WTC11 (cell line): ENCODE data around the gene OR51G1. TPM values are rescaled to one million over a fixed set of nuclear protein-coding genes. Genes with fewer than 3 reads are reported as not detected.
"Not testable (repeated sequence)": the region's sequence is repeated elsewhere in the genome, so short reads cannot be mapped to it uniquely, and the experiment has no call there.

Experiments used
- ATAC-seq: fragments of 200-7000 bp; cut with Tn5 transposase; 2 replicates; pipeline ENCODE4 v1.10.0; 2021; ENCODE audit warnings: mild to moderate bottlenecking, moderate library complexity
- CTCF ChIA-PET: fragments of 300-600 bp; sonication (Branson Sonifier 250); formaldehyde crosslinking; loops from one replicate; lab custom pipeline; 2021; ENCODE audit warnings: antibody characterized with exemption; lab: Charles Lee
- POLR2A ChIA-PET: fragments of 350-600 bp; sonication (Branson Sonifier 250); formaldehyde crosslinking; loops from one replicate; lab custom pipeline; 2021; ENCODE audit warnings: antibody characterized with exemption; lab: Charles Lee
- DNase-seq: peaks from one replicate; pipeline ENCODE4 v3.0.0; 2021; ENCODE audit warnings: low spot score
- H3K27ac Mint-ChIP-seq: 2 replicates; pipeline ENCODE4 v1.8.0; 2021; ENCODE audit warnings: mixed read lengths
- H3K27me3 Mint-ChIP-seq: 2 replicates; pipeline ENCODE4 v1.8.0; 2021; ENCODE audit warnings: low read depth, mild to moderate bottlenecking, moderate library complexity, mixed read lengths
- H3K36me3 Mint-ChIP-seq: 2 replicates; pipeline ENCODE4 v1.8.0; 2021; ENCODE audit warnings: mixed read lengths
- H3K4me1 Mint-ChIP-seq: 2 replicates; pipeline ENCODE4 v1.8.0; 2022; ENCODE audit warnings: mixed read lengths
- H3K4me3 Mint-ChIP-seq: 2 replicates; pipeline ENCODE4 v1.8.0; 2021; ENCODE audit warnings: mild to moderate bottlenecking, moderate library complexity, mixed read lengths
- H3K9me3 Mint-ChIP-seq: 2 replicates; pipeline ENCODE4 v1.8.0; 2021; ENCODE audit warnings: mixed read lengths
- ATF1 ChIP-seq: sonication (generic); formaldehyde crosslinking; IDR thresholded peaks from 2 replicates; pipeline ENCODE4 v1.8.1; 2023; ENCODE audit warnings: mild to moderate bottlenecking, moderate library complexity, missing genetic modification reagents
- E2F5 ChIP-seq: sonication (generic); formaldehyde crosslinking; IDR thresholded peaks from 2 replicates; pipeline ENCODE4 v1.8.1; 2022; ENCODE audit warnings: mild to moderate bottlenecking, moderate library complexity, missing genetic modification reagents
- GRHL2 ChIP-seq: fragments of 250-450 bp; sonication (Bioruptor Pico); IDR thresholded peaks from 2 replicates; pipeline ENCODE4 v1.8.0; 2022; ENCODE audit warnings: mild to moderate bottlenecking, moderate library complexity; ENCODE audit not compliant: insufficient replicate concordance, severe bottlenecking
- JAZF1 ChIP-seq: fragments of 250-450 bp; sonication (Bioruptor Pico); IDR thresholded peaks from 2 replicates; pipeline ENCODE4 v1.9.0; 2021; ENCODE audit warnings: moderate library complexity, mild to moderate bottlenecking, inconsistent platforms
- MAX ChIP-seq: sonication (generic); formaldehyde crosslinking; IDR thresholded peaks from 2 replicates; pipeline ENCODE4 v1.8.0; 2022; ENCODE audit warnings: mild to moderate bottlenecking, missing genetic modification reagents
- MXD4 ChIP-seq: fragments of 250-450 bp; sonication (Bioruptor Pico); IDR thresholded peaks from 2 replicates; pipeline ENCODE4 v1.8.0; 2021; ENCODE audit warnings: mild to moderate bottlenecking, moderate library complexity, borderline replicate concordance
- RELA ChIP-seq: sonication (generic); formaldehyde crosslinking; IDR thresholded peaks from 2 replicates; pipeline ENCODE4 v1.8.1; 2022; ENCODE audit warnings: missing genetic modification reagents, mild to moderate bottlenecking, borderline replicate concordance
- RORB ChIP-seq: fragments of 250-450 bp; sonication (Bioruptor Pico); IDR thresholded peaks from 2 replicates; pipeline ENCODE4 v1.9.0; 2021; ENCODE audit warnings: mild to moderate bottlenecking
- TEAD4 ChIP-seq: sonication (generic); formaldehyde crosslinking; IDR thresholded peaks from 2 replicates; pipeline ENCODE4 v1.8.0; 2022; ENCODE audit warnings: mild to moderate bottlenecking, missing genetic modification reagents
- USF1 ChIP-seq: sonication (generic); formaldehyde crosslinking; IDR thresholded peaks from 2 replicates; pipeline ENCODE4 v1.8.0; 2022; ENCODE audit warnings: mild to moderate bottlenecking, missing genetic modification reagents
- ZMAT4 ChIP-seq: fragments of 250-450 bp; sonication (Bioruptor Pico); IDR thresholded peaks from 2 replicates; pipeline ENCODE4 v1.9.0; 2021; ENCODE audit warnings: mild to moderate bottlenecking
- ZNF138 ChIP-seq: sonication (generic); formaldehyde crosslinking; conservative IDR thresholded peaks from 2 replicates; pipeline ENCODE4 v1.8.1; 2022; ENCODE audit warnings: mild to moderate bottlenecking, moderate library complexity, missing genetic modification reagents
- ZNF512 ChIP-seq: sonication (generic); formaldehyde crosslinking; IDR thresholded peaks from 2 replicates; pipeline ENCODE4 v1.8.1; 2022; ENCODE audit warnings: missing genetic modification reagents, borderline replicate concordance
- total RNA-seq: library from RNA; stranded (reverse); gene quantifications from 3 replicates; pipeline ENCODE4 v1.2.3, GENCODE V29; 2021
- TF ChIP-seq, protein P1 (sequence below): sonication (generic); formaldehyde crosslinking; IDR thresholded peaks from 2 replicates; pipeline ENCODE4 v1.8.1; 2023; ENCODE audit warnings: mild to moderate bottlenecking, missing genetic modification reagents, moderate library complexity
- TF ChIP-seq, protein P2 (sequence below): fragments of 250-450 bp; sonication (Bioruptor Pico); IDR thresholded peaks from 2 replicates; pipeline ENCODE4 v1.9.0; 2021; ENCODE audit warnings: mild to moderate bottlenecking
- TF ChIP-seq, protein P3 (sequence below): sonication (generic); formaldehyde crosslinking; IDR thresholded peaks from 2 replicates; pipeline ENCODE4 v1.8.0; 2023; ENCODE audit warnings: missing genetic modification reagents
- TF ChIP-seq, protein P4 (sequence below): sonication (generic); formaldehyde crosslinking; conservative IDR thresholded peaks from 2 replicates; pipeline ENCODE4 v1.8.1; 2023; ENCODE audit warnings: mild to moderate bottlenecking, low read depth, missing genetic modification reagents, moderate library complexity
- TF ChIP-seq, protein P5 (sequence below): fragments of 250-450 bp; sonication (Bioruptor Pico); IDR thresholded peaks from 2 replicates; pipeline ENCODE4 v1.9.0; 2021; ENCODE audit warnings: moderate library complexity, mild to moderate bottlenecking, inconsistent platforms, borderline replicate concordance

The OR51G1 gene
- total RNA-seq, 1 experiment from 2014 or later, result not detected

DNA sequence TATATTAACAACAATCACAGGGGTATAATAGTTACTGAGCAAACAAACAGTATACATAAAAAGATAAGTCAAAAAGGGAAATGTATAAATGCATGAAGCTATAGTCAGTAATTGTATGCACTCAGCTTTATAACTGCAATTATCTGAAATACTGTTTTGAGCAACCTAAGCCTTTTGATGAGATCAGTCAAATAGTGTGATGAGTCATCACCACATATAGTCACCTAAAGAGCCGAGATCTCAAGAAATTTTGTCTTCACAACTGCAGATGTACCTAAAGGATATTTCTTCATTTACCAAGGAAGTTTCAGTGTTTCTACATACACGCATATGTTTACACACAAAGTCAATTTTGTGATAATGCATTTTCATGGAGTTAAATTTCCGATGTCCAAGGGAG is 36.7 kb upstream of the OR51G1 start:
- no peak for ATAC-seq
- no peak for TF ChIP-seq ZNF138 (CRISPR knock-in tag)
- no peak for TF ChIP-seq ATF1
- TF ChIP-seq E2F5, result no peak
- TF ChIP-seq GRHL2 (CRISPR knock-in tag), result no peak
- POLR2A ChIA-PET, result no interaction called here
- Mint-ChIP-seq H3K27me3 (no peaks in the 10 kb centered on the region; the same call in none of the 2 replicates), H3K4me1 (no peaks in the 10 kb centered on the region), H3K36me3 (no peaks in the 10 kb centered on the region), H3K27ac (no peak overlapping the region), H3K4me3 (no peak overlapping the region), H3K9me3 (peaks cover 14% of the 10 kb centered on the region)
- CTCF ChIA-PET, result interaction anchor here (0.5 kb wide), 1 partner anchor 368 kb away, joined by 3 read pairs; no protein-coding TSS in a partner anchor
- DNase-seq, result no peak

GRCh38 chr11:4957396-4957795 is 33.3 kb upstream of the OR51G1 start:
- Mint-ChIP-seq H3K36me3 (no peaks in the 10 kb centered on the region), H3K27ac (no peak overlapping the region), H3K4me1 (no peaks in the 10 kb centered on the region), H3K27me3 (no peaks in the 10 kb centered on the region; the same call in 1 of the 2 replicates), H3K9me3 (no peaks in the 10 kb centered on the region), H3K4me3 (no peak overlapping the region)
- ChIA-PET CTCF (no interaction called here), POLR2A (no interaction called here)
- DNase-seq (no peak), ATAC-seq (no peak)
- TF ChIP-seq JAZF1 (CRISPR knock-in tag) (no peak), MAX (CRISPR knock-in tag) (no peak), RORB (no peak), ATF1 (no peak), ZNF512 (CRISPR knock-in tag) (no peak), ZMAT4 (CRISPR knock-in tag) (no peak), USF1 (CRISPR knock-in tag) (no peak), MXD4 (CRISPR knock-in tag) (no peak), TEAD4 (CRISPR knock-in tag) (no peak), RELA (CRISPR knock-in tag) (no peak)
- TF ChIP-seq, protein P1, sequence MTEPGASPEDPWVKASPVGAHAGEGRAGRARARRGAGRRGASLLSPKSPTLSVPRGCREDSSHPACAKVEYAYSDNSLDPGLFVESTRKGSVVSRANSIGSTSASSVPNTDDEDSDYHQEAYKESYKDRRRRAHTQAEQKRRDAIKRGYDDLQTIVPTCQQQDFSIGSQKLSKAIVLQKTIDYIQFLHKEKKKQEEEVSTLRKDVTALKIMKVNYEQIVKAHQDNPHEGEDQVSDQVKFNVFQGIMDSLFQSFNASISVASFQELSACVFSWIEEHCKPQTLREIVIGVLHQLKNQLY (CRISPR knock-in tag), result no peak
- TF ChIP-seq, protein P2, sequence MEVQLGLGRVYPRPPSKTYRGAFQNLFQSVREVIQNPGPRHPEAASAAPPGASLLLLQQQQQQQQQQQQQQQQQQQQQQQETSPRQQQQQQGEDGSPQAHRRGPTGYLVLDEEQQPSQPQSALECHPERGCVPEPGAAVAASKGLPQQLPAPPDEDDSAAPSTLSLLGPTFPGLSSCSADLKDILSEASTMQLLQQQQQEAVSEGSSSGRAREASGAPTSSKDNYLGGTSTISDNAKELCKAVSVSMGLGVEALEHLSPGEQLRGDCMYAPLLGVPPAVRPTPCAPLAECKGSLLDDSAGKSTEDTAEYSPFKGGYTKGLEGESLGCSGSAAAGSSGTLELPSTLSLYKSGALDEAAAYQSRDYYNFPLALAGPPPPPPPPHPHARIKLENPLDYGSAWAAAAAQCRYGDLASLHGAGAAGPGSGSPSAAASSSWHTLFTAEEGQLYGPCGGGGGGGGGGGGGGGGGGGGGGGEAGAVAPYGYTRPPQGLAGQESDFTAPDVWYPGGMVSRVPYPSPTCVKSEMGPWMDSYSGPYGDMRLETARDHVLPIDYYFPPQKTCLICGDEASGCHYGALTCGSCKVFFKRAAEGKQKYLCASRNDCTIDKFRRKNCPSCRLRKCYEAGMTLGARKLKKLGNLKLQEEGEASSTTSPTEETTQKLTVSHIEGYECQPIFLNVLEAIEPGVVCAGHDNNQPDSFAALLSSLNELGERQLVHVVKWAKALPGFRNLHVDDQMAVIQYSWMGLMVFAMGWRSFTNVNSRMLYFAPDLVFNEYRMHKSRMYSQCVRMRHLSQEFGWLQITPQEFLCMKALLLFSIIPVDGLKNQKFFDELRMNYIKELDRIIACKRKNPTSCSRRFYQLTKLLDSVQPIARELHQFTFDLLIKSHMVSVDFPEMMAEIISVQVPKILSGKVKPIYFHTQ (CRISPR knock-in tag), result no peak
- TF ChIP-seq, protein P3, sequence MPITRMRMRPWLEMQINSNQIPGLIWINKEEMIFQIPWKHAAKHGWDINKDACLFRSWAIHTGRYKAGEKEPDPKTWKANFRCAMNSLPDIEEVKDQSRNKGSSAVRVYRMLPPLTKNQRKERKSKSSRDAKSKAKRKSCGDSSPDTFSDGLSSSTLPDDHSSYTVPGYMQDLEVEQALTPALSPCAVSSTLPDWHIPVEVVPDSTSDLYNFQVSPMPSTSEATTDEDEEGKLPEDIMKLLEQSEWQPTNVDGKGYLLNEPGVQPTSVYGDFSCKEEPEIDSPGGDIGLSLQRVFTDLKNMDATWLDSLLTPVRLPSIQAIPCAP (CRISPR knock-in tag), result no peak
- TF ChIP-seq, protein P4, sequence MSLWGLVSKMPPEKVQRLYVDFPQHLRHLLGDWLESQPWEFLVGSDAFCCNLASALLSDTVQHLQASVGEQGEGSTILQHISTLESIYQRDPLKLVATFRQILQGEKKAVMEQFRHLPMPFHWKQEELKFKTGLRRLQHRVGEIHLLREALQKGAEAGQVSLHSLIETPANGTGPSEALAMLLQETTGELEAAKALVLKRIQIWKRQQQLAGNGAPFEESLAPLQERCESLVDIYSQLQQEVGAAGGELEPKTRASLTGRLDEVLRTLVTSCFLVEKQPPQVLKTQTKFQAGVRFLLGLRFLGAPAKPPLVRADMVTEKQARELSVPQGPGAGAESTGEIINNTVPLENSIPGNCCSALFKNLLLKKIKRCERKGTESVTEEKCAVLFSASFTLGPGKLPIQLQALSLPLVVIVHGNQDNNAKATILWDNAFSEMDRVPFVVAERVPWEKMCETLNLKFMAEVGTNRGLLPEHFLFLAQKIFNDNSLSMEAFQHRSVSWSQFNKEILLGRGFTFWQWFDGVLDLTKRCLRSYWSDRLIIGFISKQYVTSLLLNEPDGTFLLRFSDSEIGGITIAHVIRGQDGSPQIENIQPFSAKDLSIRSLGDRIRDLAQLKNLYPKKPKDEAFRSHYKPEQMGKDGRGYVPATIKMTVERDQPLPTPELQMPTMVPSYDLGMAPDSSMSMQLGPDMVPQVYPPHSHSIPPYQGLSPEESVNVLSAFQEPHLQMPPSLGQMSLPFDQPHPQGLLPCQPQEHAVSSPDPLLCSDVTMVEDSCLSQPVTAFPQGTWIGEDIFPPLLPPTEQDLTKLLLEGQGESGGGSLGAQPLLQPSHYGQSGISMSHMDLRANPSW (CRISPR knock-in tag), result no peak
- TF ChIP-seq, protein P5, sequence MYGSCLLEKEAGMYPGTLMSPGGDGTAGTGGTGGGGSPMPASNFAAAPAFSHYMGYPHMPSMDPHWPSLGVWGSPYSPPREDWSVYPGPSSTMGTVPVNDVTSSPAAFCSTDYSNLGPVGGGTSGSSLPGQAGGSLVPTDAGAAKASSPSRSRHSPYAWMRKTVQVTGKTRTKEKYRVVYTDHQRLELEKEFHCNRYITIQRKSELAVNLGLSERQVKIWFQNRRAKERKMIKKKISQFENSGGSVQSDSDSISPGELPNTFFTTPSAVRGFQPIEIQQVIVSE (CRISPR knock-in tag), result no peak

DNA sequence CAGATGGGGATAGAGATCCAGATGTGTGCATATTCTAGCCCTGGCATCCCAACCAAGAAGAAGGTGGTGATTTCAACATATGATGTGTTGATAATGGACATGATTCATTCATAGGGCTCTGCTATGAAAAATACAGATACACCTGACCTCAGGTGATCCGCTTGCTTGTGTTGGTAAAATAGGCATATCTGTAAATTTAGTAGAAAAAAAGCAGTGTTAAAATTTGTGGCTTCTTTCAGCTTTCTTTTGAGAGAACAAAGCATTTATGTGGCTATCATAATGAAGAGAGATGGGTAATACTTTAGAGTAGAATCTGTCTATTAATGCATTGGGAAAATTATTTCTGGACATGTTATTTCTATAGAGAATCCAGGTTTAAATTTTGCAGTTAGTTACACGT is 31.5 kb upstream of the OR51G1 start, which contains the start of gene OR51A2:
Gene OR51A2, minus strand, starts transcription at position 101 of the 400 bp plus-strand sequence. Its CDS starts 0 bp downstream, at position 101.
- H3K27me3 Mint-ChIP-seq, result not testable (repeated sequence)

More for the DNA sequence above, 31.5 kb upstream of the OR51G1 start, which contains the start of gene OR51A2:
- H3K36me3 Mint-ChIP-seq, H3K4me3 Mint-ChIP-seq, H3K27ac Mint-ChIP-seq, POLR2A ChIA-PET, DNase-seq, H3K4me1 Mint-ChIP-seq, H3K9me3 Mint-ChIP-seq, CTCF ChIA-PET, ATAC-seq: not testable (repeated sequence)
